Liver (tissue), 9 donors: ENCODE data around the gene COL6A3. TPM values are rescaled to one million over a fixed set of nuclear protein-coding genes. Genes with fewer than 3 reads are reported as not detected.

ENCODE experiments used
- DNase-seq: peaks from one replicate; pipeline ENCODE4 v3.0.0-alpha.2; 2017; ENCODE audit warnings: low spot score
- H3K27ac ChIP-seq, 2 donors: one replicate each; pipeline ENCODE4 v1.7.0; 2013; ENCODE audit warnings: inconsistent platforms in 2 of 2, low read length in 2 of 2, control low read depth in 1 of 2, low read depth in 1 of 2, mild to moderate bottlenecking in 1 of 2
- H3K27me3 ChIP-seq, 4 donors: one replicate each; pipeline versions ENCODE4 v1.6.1 to v1.7.0; 2013; ENCODE audit warnings: low read length in 3 of 4, inconsistent platforms in 1 of 4, mild to moderate bottlenecking in 1 of 4, moderate library complexity in 1 of 4; ENCODE audit not compliant: control insufficient read depth in 4 of 4, insufficient read depth in 4 of 4
- H3K36me3 ChIP-seq, 4 donors: one replicate each; pipeline versions ENCODE4 v1.6.1 to v1.7.0; 2013; ENCODE audit warnings: low read length in 3 of 4, mild to moderate bottlenecking in 3 of 4, low read depth in 1 of 4, moderate library complexity in 1 of 4; ENCODE audit not compliant: control insufficient read depth in 4 of 4, insufficient read depth in 3 of 4
- H3K4me1 ChIP-seq, 4 donors: one replicate each; pipeline versions ENCODE4 v1.6.1 to v1.7.0; 2013; ENCODE audit warnings: low read length in 3 of 4, mild to moderate bottlenecking in 3 of 4, moderate library complexity in 1 of 4; ENCODE audit not compliant: control insufficient read depth in 4 of 4, insufficient read depth in 4 of 4
- H3K4me3 ChIP-seq, 3 donors: one replicate each; pipeline versions ENCODE4 v1.6.1 to v1.7.0; 2013; ENCODE audit warnings: low read length in 3 of 3, control low read depth in 1 of 3, low read depth in 1 of 3, mild to moderate bottlenecking in 1 of 3
- H3K9ac ChIP-seq, 2 donors: one replicate each; pipeline ENCODE4 v1.7.0; 2013; ENCODE audit warnings: low read length in 2 of 2, mild to moderate bottlenecking in 2 of 2, moderate library complexity in 2 of 2, control low read depth in 1 of 2, low read depth in 1 of 2
- H3K9me3 ChIP-seq, 4 donors: one replicate each; pipeline versions ENCODE4 v1.6.1 to v1.7.0; 2013; ENCODE audit warnings: low read length in 3 of 4; ENCODE audit not compliant: control insufficient read depth in 4 of 4
- ATF3 ChIP-seq: IDR thresholded peaks from 2 replicates; pipeline ENCODE4 v1.6.1; 2016; ENCODE audit warnings: antibody characterized with exemption
- CTCF ChIP-seq: fragments of 150-350 bp; IDR thresholded peaks from 2 replicates; pipeline ENCODE4 v1.5.1; 2017; ENCODE audit warnings: improper control_type of control experiment, low read depth, low read length; ENCODE audit not compliant: missing input control
- EGR1 ChIP-seq, 2 donors: IDR thresholded peaks; 2 replicates each; pipeline ENCODE4 v1.6.1; 2016 to 2018; ENCODE audit warnings: antibody characterized with exemption in 2 of 2, low read depth in 2 of 2
- FOXA1 ChIP-seq: IDR thresholded peaks from 2 replicates; pipeline ENCODE4 v1.6.1; 2016; ENCODE audit warnings: antibody characterized with exemption
- FOXA2 ChIP-seq: IDR thresholded peaks from 2 replicates; pipeline ENCODE4 v1.6.1; 2016; ENCODE audit warnings: antibody characterized with exemption
- HNF4A ChIP-seq, 2 donors: conservative IDR thresholded peaks; 2 replicates each; pipeline ENCODE4 v1.6.1; 2016; ENCODE audit warnings: antibody characterized with exemption in 2 of 2, mild to moderate bottlenecking in 2 of 2
- HNF4G ChIP-seq: IDR thresholded peaks from 2 replicates; pipeline ENCODE4 v1.6.1; 2016; ENCODE audit warnings: antibody characterized with exemption
- JUND ChIP-seq, 2 donors: IDR thresholded peaks; 2 replicates each; pipeline ENCODE4 v1.6.1; 2016; ENCODE audit warnings: antibody characterized with exemption in 2 of 2
- MAX ChIP-seq: IDR thresholded peaks from 2 replicates; pipeline ENCODE4 v1.6.1; 2016; ENCODE audit warnings: antibody characterized with exemption
- NR2F2 ChIP-seq: IDR thresholded peaks from 2 replicates; pipeline ENCODE4 v1.6.1; 2016; ENCODE audit warnings: antibody characterized with exemption
- RAD21 ChIP-seq, 2 donors: IDR thresholded peaks; 2 replicates each; pipeline ENCODE4 v1.6.1; 2016; ENCODE audit warnings: antibody characterized with exemption in 2 of 2, mild to moderate bottlenecking in 2 of 2
- TAF1 ChIP-seq: conservative IDR thresholded peaks from 2 replicates; pipeline ENCODE4 v1.6.1; 2016; ENCODE audit warnings: antibody characterized with exemption, mild to moderate bottlenecking
- YY1 ChIP-seq: IDR thresholded peaks from 2 replicates; pipeline ENCODE4 v1.6.1; 2016; ENCODE audit warnings: antibody characterized with exemption, mild to moderate bottlenecking
- ZBTB33 ChIP-seq: IDR thresholded peaks from 2 replicates; pipeline ENCODE4 v1.6.1; 2016; ENCODE audit warnings: antibody characterized with exemption
- WGBS: extraction: QIAGEN DNeasy Blood & Tissue Kit; methylation state at CpG from one replicate; pipeline ENCODE4 v1.1.7; 2013; 5-methylcytosine and 5-hydroxymethylcytosine counted together
- polyA plus RNA-seq, 2 donors: library from polyadenylated mRNA; stranded (reverse) in 1 of 2; unstranded in 1 of 2; fragments of 200-250 nt in 1 of 2; fragments of >200 nt in 1 of 2; fragmentation: Nextera tagmentation in 1 of 2; extraction: Ambion mirVana in 1 of 2; gene quantifications; one replicate each; pipeline versions ENCODE4 v1.2.1 to v1.2.3, GENCODE V29; 2013 to 2015
- total RNA-seq, 2 donors: library from RNA; depleted of rRNA; stranded (reverse); fragments of >200 nt; gene quantifications; one replicate each; pipeline ENCODE4 v1.2.3, GENCODE V29; 2014
- donor health status: healthy.
- donor health status: healthy.
- donor health status: healthy.
- donor health status: healthy.
- donor health status: healthy.

COL6A3 gene
- total and polyA plus RNA-seq, 4 donors: 1.7 to 28.7 (median 17.5) TPM

GRCh38 chr2:237438080-237438940, 24.3 kb upstream of the COL6A3 start:
- Histone ChIP-seq H3K4me1 (no peaks in the 10 kb centered on the region), H3K9ac (no peak overlapping the region), H3K27ac (no peak overlapping the region), H3K9me3 (no peaks in the 10 kb centered on the region), H3K27me3 (peaks cover 0 to 5% (median 0%) of the 10 kb centered on the region in 4 donors), H3K4me3 (no peak overlapping the region), H3K36me3 (no peaks in the 10 kb centered on the region)
- 57% methylated on average over 8 of the region's 8 CpGs for WGBS
- TF ChIP-seq EGR1 (IDR thresholded peaks at IDR 0.05; ENCODE audit: low read depth in 2 of 2): no peak
- no peak for DNase-seq

- Histone ChIP-seq H3K4me3 (no peak overlapping the region), H3K4me1 (peaks cover 0 to 4% (median 0%) of the 10 kb centered on the region in 4 donors), H3K27ac (no peak overlapping the region), H3K9me3 (no peaks in the 10 kb centered on the region), H3K27me3 (peaks cover 0 to 6% (median 0%) of the 10 kb centered on the region in 4 donors), H3K9ac (no peak overlapping the region), H3K36me3 (no peaks in the 10 kb centered on the region)
- WGBS: 81% methylated on average over 5 of the region's 5 CpGs
- TF ChIP-seq CTCF (no peak), ZBTB33 (no peak), HNF4G (no peak), MAX (no peak), NR2F2 (no peak), ATF3 (no peak), FOXA1 (no peak), YY1 (no peak), EGR1 (IDR thresholded peaks at IDR 0.05; ENCODE audit: low read depth in 2 of 2) (no peak), RAD21 (IDR thresholded peaks at IDR 0.05) (no peak), JUND (IDR thresholded peaks at IDR 0.05) (no peak), HNF4A (conservative IDR thresholded peaks at IDR 0.05) (no peak), TAF1 (no peak), FOXA2 (no peak)
- DNase-seq: no peak
These were observed 23.6 kb upstream of the COL6A3 start for GRCh38 chr2:237437566-237437965.
